22Rv1 (cell line): ENCODE measurements around the gene CCDC17.

ENCODE experiments used
- ZFX ChIP-seq: fragments of 450-650 bp; IDR thresholded peaks from 2 replicates; pipeline ENCODE4 v1.6.1; 2017; ENCODE audit warnings: antibody characterized with exemption, borderline replicate concordance
- TF ChIP-seq, protein P1 (sequence below): fragments of 450-650 bp; IDR thresholded peaks from 2 replicates; pipeline ENCODE4 v1.5.1; 2017; ENCODE audit warnings: mild to moderate bottlenecking

DNA sequence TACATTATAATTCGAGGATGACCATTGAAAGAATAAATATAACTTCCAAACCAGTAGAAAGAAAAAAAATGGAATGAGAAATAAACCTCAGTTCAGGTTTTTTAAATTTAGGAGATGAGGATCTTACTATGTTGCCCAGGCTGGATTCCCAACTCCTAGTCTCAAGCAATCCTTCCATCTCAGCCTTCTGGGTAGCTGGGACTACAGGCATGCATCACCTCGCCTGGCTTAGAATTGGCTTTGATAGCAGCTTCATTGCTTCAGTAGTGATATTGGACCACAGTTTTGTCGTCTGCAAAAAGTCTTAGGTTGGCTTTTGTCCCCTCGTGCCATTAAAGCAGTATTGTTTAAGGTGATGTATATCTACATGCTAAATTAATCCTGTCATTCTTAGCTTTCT lies 37.1 kb downstream of the CCDC17 start:
- TF ChIP-seq, protein P1, sequence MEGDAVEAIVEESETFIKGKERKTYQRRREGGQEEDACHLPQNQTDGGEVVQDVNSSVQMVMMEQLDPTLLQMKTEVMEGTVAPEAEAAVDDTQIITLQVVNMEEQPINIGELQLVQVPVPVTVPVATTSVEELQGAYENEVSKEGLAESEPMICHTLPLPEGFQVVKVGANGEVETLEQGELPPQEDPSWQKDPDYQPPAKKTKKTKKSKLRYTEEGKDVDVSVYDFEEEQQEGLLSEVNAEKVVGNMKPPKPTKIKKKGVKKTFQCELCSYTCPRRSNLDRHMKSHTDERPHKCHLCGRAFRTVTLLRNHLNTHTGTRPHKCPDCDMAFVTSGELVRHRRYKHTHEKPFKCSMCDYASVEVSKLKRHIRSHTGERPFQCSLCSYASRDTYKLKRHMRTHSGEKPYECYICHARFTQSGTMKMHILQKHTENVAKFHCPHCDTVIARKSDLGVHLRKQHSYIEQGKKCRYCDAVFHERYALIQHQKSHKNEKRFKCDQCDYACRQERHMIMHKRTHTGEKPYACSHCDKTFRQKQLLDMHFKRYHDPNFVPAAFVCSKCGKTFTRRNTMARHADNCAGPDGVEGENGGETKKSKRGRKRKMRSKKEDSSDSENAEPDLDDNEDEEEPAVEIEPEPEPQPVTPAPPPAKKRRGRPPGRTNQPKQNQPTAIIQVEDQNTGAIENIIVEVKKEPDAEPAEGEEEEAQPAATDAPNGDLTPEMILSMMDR, result no peak
- no peak for TF ChIP-seq ZFX
